A549 (cell line): ENCODE data around the gene OGDH. TPM values are rescaled to one million over a fixed set of nuclear protein-coding genes. Genes with fewer than 3 reads are reported as not detected.

Source experiments
- ATAC-seq, 2 experiments: fragments of 200-7000 bp in 1 of 2; fragments of >200 bp in 1 of 2; cut with Nextera tagmentation in 1 of 2; cut with Tn5 transposase in 1 of 2; 3 replicates each; pipeline versions ENCODE4 v1.8.0 to v1.9.1; 2018 to 2020; ENCODE audit warnings: mild to moderate bottlenecking in 1 of 2, moderate library complexity in 1 of 2
- CTCF ChIA-PET: fragments of 300-600 bp; sonication (Branson Sonifier 250); formaldehyde crosslinking; extraction: SDS; loops from one replicate; lab custom pipeline; 2021; ENCODE audit warnings: antibody characterized with exemption, inconsistent platforms; lab: Yijun Ruan, JAX
- POLR2A ChIA-PET: fragments of 350-600 bp; formaldehyde crosslinking; extraction: SDS; loops from one replicate; lab custom pipeline; 2021; ENCODE audit warnings: antibody characterized with exemption, inconsistent platforms; lab: Yijun Ruan, JAX
- DNase-seq, 2 experiments: peaks; one replicate each; pipeline versions ENCODE4 v3.0.0 to v3.0.0-alpha.2; 2011 to 2016; ENCODE audit warnings: low read depth in 1 of 2, low spot score in 1 of 2
- FAIRE-seq: peaks from 2 replicates; lab custom pipeline; 2011; peaks lifted over from hg19 to GRCh38; lab: Jason Lieb, UNC
- H3K27ac ChIP-seq, 2 experiments: fragments of >200 bp; sonication (Bioruptor Twin); formaldehyde crosslinking; 3 replicates each; pipeline ENCODE4 v1.5.1; 2016 to 2017
- H3K4me1 ChIP-seq: fragments of >200 bp; sonication (Bioruptor Twin); formaldehyde crosslinking; 3 replicates; pipeline ENCODE4 v1.6.1; 2016
- H3K4me2 ChIP-seq: fragments of >200 bp; sonication (Bioruptor Twin); formaldehyde crosslinking; 3 replicates; pipeline ENCODE4 v1.6.1; 2016
- H3K4me3 ChIP-seq: fragments of >200 bp; sonication (Bioruptor Twin); formaldehyde crosslinking; 3 replicates; pipeline ENCODE4 v1.5.1; 2016
- H3K9me3 ChIP-seq: fragments of >200 bp; sonication (Bioruptor Twin); formaldehyde crosslinking; 3 replicates; pipeline ENCODE4 v1.6.1; 2016
- ATOH8 ChIP-seq: fragments of 250-450 bp; sonication (Bioruptor Pico); IDR thresholded peaks from 2 replicates; pipeline ENCODE4 v1.5.0; 2020; ENCODE audit warnings: low read depth, mild to moderate bottlenecking, moderate library complexity
- BHLHE40 ChIP-seq: IDR thresholded peaks from 2 replicates; pipeline ENCODE4 v1.6.1; 2012; ENCODE audit warnings: low read depth, low read length, inconsistent platforms
- CBX2 ChIP-seq: fragments of 200-600 bp; sonication (generic); IDR thresholded peaks from 2 replicates; pipeline ENCODE4 v1.6.1; 2016; ENCODE audit warnings: low read depth, mild to moderate bottlenecking, borderline replicate concordance
- CHD2 ChIP-seq: fragments of 150-350 bp; IDR thresholded peaks from 2 replicates; pipeline ENCODE4 v1.6.1; 2014; ENCODE audit warnings: low read length; ENCODE audit not compliant: partially characterized antibody
- CHD4 ChIP-seq: fragments of 200-600 bp; sonication (generic); IDR thresholded peaks from 2 replicates; pipeline ENCODE4 v1.6.1; 2016; ENCODE audit warnings: antibody characterized with exemption, mild to moderate bottlenecking, borderline replicate concordance
- EHF ChIP-seq: fragments of 250-450 bp; sonication (Bioruptor Pico); IDR thresholded peaks from 2 replicates; pipeline ENCODE4 v1.5.0; 2020; ENCODE audit warnings: mild to moderate bottlenecking
- EHMT2 ChIP-seq: fragments of 200-600 bp; sonication (generic); IDR thresholded peaks from 2 replicates; pipeline ENCODE4 v1.6.1; 2016; ENCODE audit warnings: antibody characterized with exemption, low read depth, mild to moderate bottlenecking, moderate library complexity
- EP300 ChIP-seq, 2 experiments: fragments of >200 bp; sonication (Bioruptor Twin); formaldehyde crosslinking; IDR thresholded peaks; 2 replicates in 1 of 2; 3 replicates in 1 of 2; pipeline ENCODE4 v1.6.1; 2016 to 2017
- ESRRA ChIP-seq: fragments of 150-350 bp; IDR thresholded peaks from 2 replicates; pipeline ENCODE4 v1.6.1; 2014; ENCODE audit warnings: mild to moderate bottlenecking, low read length, borderline replicate concordance
- FOSB ChIP-seq: fragments of 250-450 bp; sonication (Bioruptor Pico); IDR thresholded peaks from 2 replicates; pipeline ENCODE4 v1.5.0; 2020; ENCODE audit warnings: mild to moderate bottlenecking, moderate library complexity
- GATA3 ChIP-seq: IDR thresholded peaks from 2 replicates; pipeline ENCODE4 v1.6.1; 2012; ENCODE audit warnings: borderline replicate concordance
- HDAC2 ChIP-seq: fragments of 200-600 bp; sonication (generic); IDR thresholded peaks from 2 replicates; pipeline ENCODE4 v1.6.1; 2016
- HMGXB4 ChIP-seq: fragments of 250-450 bp; sonication (Bioruptor Pico); IDR thresholded peaks from 2 replicates; pipeline ENCODE4 v1.5.0; 2021; ENCODE audit warnings: mild to moderate bottlenecking, moderate library complexity, borderline replicate concordance
- HOXB5 ChIP-seq: fragments of 250-450 bp; sonication (Bioruptor Pico); IDR thresholded peaks from 2 replicates; pipeline ENCODE4 v1.5.0; 2020; ENCODE audit warnings: mild to moderate bottlenecking, moderate library complexity
- JUNB ChIP-seq: fragments of >200 bp; sonication (Bioruptor Twin); formaldehyde crosslinking; IDR thresholded peaks from 2 replicates; pipeline ENCODE4 v1.6.1; 2016
- KDM5A ChIP-seq: fragments of 200-600 bp; sonication (generic); IDR thresholded peaks from 2 replicates; pipeline ENCODE4 v1.6.1; 2016; ENCODE audit warnings: antibody characterized with exemption, mild to moderate bottlenecking
- NPAS2 ChIP-seq: fragments of 250-450 bp; sonication (Bioruptor Pico); IDR thresholded peaks from 2 replicates; pipeline ENCODE4 v1.8.0; 2022; ENCODE audit warnings: mild to moderate bottlenecking, moderate library complexity, borderline replicate concordance
- POLR2A ChIP-seq: IDR thresholded peaks from 2 replicates; pipeline ENCODE4 v1.6.1; 2012; ENCODE audit warnings: mild to moderate bottlenecking, low read length
- RARB ChIP-seq: fragments of 250-450 bp; sonication (Bioruptor Pico); IDR thresholded peaks from 2 replicates; pipeline ENCODE4 v1.8.0; 2021; ENCODE audit warnings: mild to moderate bottlenecking, moderate library complexity
- REST ChIP-seq: fragments of 200-600 bp; sonication (generic); IDR thresholded peaks from 2 replicates; pipeline ENCODE4 v1.6.1; 2016; ENCODE audit warnings: antibody characterized with exemption, mild to moderate bottlenecking, moderate library complexity
- SREBF2 ChIP-seq: fragments of 450-650 bp; IDR thresholded peaks from 2 replicates; pipeline ENCODE4 v1.6.1; 2014; ENCODE audit warnings: mild to moderate bottlenecking, moderate library complexity
- WGBS: methylation state at CpG from one replicate; pipeline ENCODE4 v1.1.6; 2017; ENCODE audit errors: missing lambda C conversion rate; 5-methylcytosine and 5-hydroxymethylcytosine counted together
- polyA plus RNA-seq, 4 experiments: library from polyadenylated mRNA; depleted of rRNA in 3 of 4; stranded (reverse); fragments of >200 nt; fragmentation: RNase III in 1 of 4; extraction: RNeasy Plus Mini Kit Qiagen cat#74134 plus additional on column Dnase treatment in 1 of 4; gene quantifications; 2 replicates in 3 of 4; 3 replicates in 1 of 4; pipeline ENCODE4 v1.2.3, GENCODE V29; 2011 to 2017

The OGDH gene
- polyA plus RNA-seq, 2 of the 4 experiments (the other 2 are of a cell fraction) = 32.5 to 38.8 TPM

- TF ChIP-seq CHD4 = no peak
- no peak for TF ChIP-seq CBX2
- TF ChIP-seq SREBF2 = no peak
- no peak for TF ChIP-seq ESRRA
- no peak for TF ChIP-seq BHLHE40
- Histone ChIP-seq H3K4me1 (no peaks in the 10 kb centered on the region), H3K9me3 (no peaks in the 10 kb centered on the region), H3K27ac (no peak overlapping the region), H3K4me3 (no peak overlapping the region), H3K4me2 (no peak overlapping the region)
- 93% methylated on average over 5 of the region's 5 CpGs for WGBS
- DNase-seq = no peak
- no peak for ATAC-seq
- no peak for FAIRE-seq
- ChIA-PET CTCF (no interaction called here), POLR2A (no interaction called here)
Observed at GRCh38 chr7:44695756-44696155, 89.3 kb downstream of the OGDH start.

GRCh38 chr7:44696728-44697127 is 90.3 kb downstream of the OGDH start:
- ChIA-PET CTCF (interaction anchor here (1.5 kb wide), 1 partner anchor 14 kb away, joined by 3 read pairs; no protein-coding TSS in a partner anchor), POLR2A (no interaction called here)
- no peaks in the 10 kb centered on the region for H3K4me1 ChIP-seq
- H3K4me2 ChIP-seq = no peak overlapping the region
- WGBS = 88% methylated on average over 15 of the region's 15 CpGs
- no peak overlapping the region for H3K4me3 ChIP-seq
- H3K9me3 ChIP-seq = no peaks in the 10 kb centered on the region
- TF ChIP-seq GATA3 (no peak), HDAC2 (no peak), SREBF2 (no peak), RARB (CRISPR knock-in tag) (no peak), KDM5A (no peak), NPAS2 (no peak), EHF (CRISPR knock-in tag) (no peak), FOSB (CRISPR knock-in tag) (no peak), POLR2A (no peak), REST (no peak), EHMT2 (no peak), CHD2 (no peak), HMGXB4 (CRISPR knock-in tag) (no peak), CBX2 (no peak), EP300 (IDR thresholded peaks at IDR 0.05) (no peak), BHLHE40 (no peak), HOXB5 (no peak), JUNB (no peak), ATOH8 (no peak)
- no peak for ATAC-seq
- no peak overlapping the region for H3K27ac ChIP-seq
- FAIRE-seq = no peak
- DNase-seq = no peak
